ENCODE measurements around the gene CYB5R4.

DNA sequence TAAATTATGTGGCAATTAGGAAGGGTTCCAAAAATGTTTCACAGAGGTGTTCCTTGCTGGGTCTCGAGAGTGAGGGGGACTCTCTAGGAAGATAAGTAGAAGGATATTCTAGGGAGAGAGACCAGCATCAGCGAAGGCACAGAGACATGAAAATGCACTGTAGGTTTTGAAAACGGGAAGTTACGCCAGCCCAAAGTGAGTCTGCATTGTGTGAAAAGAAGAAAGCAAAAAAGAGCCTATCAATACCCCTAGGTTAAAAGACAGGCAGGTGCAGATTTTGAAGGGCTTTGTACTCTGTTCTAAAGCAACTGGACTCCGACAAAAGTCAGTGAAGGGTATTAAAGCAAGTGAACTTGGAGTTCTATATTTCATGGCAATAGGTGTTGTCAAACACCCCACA lies 148.4 kb downstream of the CYB5R4 start:
- no peak for TF ChIP-seq POLR2A (IDR thresholded peaks at IDR 0.05)
- TF ChIP-seq, protein P1, sequence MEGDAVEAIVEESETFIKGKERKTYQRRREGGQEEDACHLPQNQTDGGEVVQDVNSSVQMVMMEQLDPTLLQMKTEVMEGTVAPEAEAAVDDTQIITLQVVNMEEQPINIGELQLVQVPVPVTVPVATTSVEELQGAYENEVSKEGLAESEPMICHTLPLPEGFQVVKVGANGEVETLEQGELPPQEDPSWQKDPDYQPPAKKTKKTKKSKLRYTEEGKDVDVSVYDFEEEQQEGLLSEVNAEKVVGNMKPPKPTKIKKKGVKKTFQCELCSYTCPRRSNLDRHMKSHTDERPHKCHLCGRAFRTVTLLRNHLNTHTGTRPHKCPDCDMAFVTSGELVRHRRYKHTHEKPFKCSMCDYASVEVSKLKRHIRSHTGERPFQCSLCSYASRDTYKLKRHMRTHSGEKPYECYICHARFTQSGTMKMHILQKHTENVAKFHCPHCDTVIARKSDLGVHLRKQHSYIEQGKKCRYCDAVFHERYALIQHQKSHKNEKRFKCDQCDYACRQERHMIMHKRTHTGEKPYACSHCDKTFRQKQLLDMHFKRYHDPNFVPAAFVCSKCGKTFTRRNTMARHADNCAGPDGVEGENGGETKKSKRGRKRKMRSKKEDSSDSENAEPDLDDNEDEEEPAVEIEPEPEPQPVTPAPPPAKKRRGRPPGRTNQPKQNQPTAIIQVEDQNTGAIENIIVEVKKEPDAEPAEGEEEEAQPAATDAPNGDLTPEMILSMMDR (IDR thresholded peaks at IDR 0.05): no peak

All from Peyer's patch (tissue), 4 donors.